Measurements from ENCODE around the gene RALA.
"Not testable (repeated sequence)": the region's sequence is repeated elsewhere in the genome, so short reads cannot be mapped to it uniquely, and the experiment has no call there.

RALA gene

GRCh38 chr7:39645482-39646407 lies 22.4 kb downstream of the RALA start:
- peaks cover 5% of the 10 kb centered on the region for H3K4me1 ChIP-seq (ENCODE audit: insufficient read depth, low read length)
- H3K9me3 ChIP-seq (ENCODE audit: control insufficient read depth, insufficient read depth, low read length): no peaks in the 10 kb centered on the region
- no peak overlapping the region for H3K9ac ChIP-seq (ENCODE audit: low read depth, low read length)
- H3K36me3 ChIP-seq (ENCODE audit: insufficient read depth, low read length): 0 out of 2 replicates have a peak, but pooled peaks cover 3% of the 10 kb centered on the region

- Histone ChIP-seq H3K4me1 (ENCODE audit: insufficient read depth, low read length) (no peaks in the 10 kb centered on the region), H3K9ac (ENCODE audit: low read depth, low read length) (no peak overlapping the region), H3K36me3 (ENCODE audit: insufficient read depth, low read length) (0 out of 2 replicates have a peak, but pooled peaks cover 3% of the 10 kb centered on the region), H3K9me3 (ENCODE audit: control insufficient read depth, insufficient read depth, low read length) (no peaks in the 10 kb centered on the region)
Observed at GRCh38 chr7:39647816-39648215, 24.4 kb downstream of the RALA start.

GRCh38 chr7:39650676-39651075 lies 27.3 kb downstream of the RALA start:
- Histone ChIP-seq H3K36me3 (ENCODE audit: insufficient read depth, low read length) (0 out of 2 replicates have a peak, but pooled peaks cover 3% of the 10 kb centered on the region), H3K9ac (ENCODE audit: low read depth, low read length) (no peak overlapping the region), H3K9me3 (ENCODE audit: control insufficient read depth, insufficient read depth, low read length) (no peaks in the 10 kb centered on the region; the same call in 1 of the 2 replicates), H3K4me1 (ENCODE audit: insufficient read depth, low read length) (no peaks in the 10 kb centered on the region)

GRCh38 chr7:39651265-39651664 lies 27.9 kb downstream of the RALA start:
- no peak overlapping the region for H3K9ac ChIP-seq (ENCODE audit: low read depth, low read length)
- no peaks in the 10 kb centered on the region; the same call in 1 of the 2 replicates for H3K9me3 ChIP-seq (ENCODE audit: control insufficient read depth, insufficient read depth, low read length)
- H3K4me1 ChIP-seq (ENCODE audit: insufficient read depth, low read length): no peaks in the 10 kb centered on the region
- 0 out of 2 replicates have a peak, but pooled peaks cover 3% of the 10 kb centered on the region for H3K36me3 ChIP-seq (ENCODE audit: insufficient read depth, low read length)

GRCh38 chr7:39656415-39656814 lies 33.0 kb downstream of the RALA start:
- Histone ChIP-seq H3K4me1 (ENCODE audit: insufficient read depth, low read length) (no peaks in the 10 kb centered on the region), H3K9ac (ENCODE audit: low read depth, low read length) (no peak overlapping the region), H3K36me3 (ENCODE audit: insufficient read depth, low read length) (0 out of 2 replicates have a peak, but pooled peaks cover 3% of the 10 kb centered on the region), H3K9me3 (ENCODE audit: control insufficient read depth, insufficient read depth, low read length) (peaks cover 7% of the 10 kb centered on the region)

GRCh38 chr7:39659356-39660013 lies 36.1 kb downstream of the RALA start:
- 0 out of 2 replicates have a peak, but pooled peaks cover 3% of the 10 kb centered on the region for H3K36me3 ChIP-seq (ENCODE audit: insufficient read depth, low read length)
- H3K9me3 ChIP-seq (ENCODE audit: control insufficient read depth, insufficient read depth, low read length): peaks cover 10% of the 10 kb centered on the region
- H3K9ac ChIP-seq (ENCODE audit: low read depth, low read length): no peak overlapping the region
- no peaks in the 10 kb centered on the region for H3K4me1 ChIP-seq (ENCODE audit: insufficient read depth, low read length)

GRCh38 chr7:39661960-39662359 lies 38.6 kb downstream of the RALA start:
- Histone ChIP-seq H3K4me1 (ENCODE audit: insufficient read depth, low read length) (peaks cover 9% of the 10 kb centered on the region; the same call in 1 of the 2 replicates), H3K9ac (ENCODE audit: low read depth, low read length) (no peak overlapping the region), H3K36me3 (ENCODE audit: insufficient read depth, low read length) (0 out of 2 replicates have a peak, but pooled peaks cover 3% of the 10 kb centered on the region), H3K9me3 (ENCODE audit: control insufficient read depth, insufficient read depth, low read length) (peaks cover 10% of the 10 kb centered on the region)

GRCh38 chr7:39663263-39663662 lies 39.9 kb downstream of the RALA start:
- Histone ChIP-seq H3K9me3 (ENCODE audit: control insufficient read depth, insufficient read depth, low read length) (peaks cover 10% of the 10 kb centered on the region), H3K4me1 (ENCODE audit: insufficient read depth, low read length) (peaks cover 9% of the 10 kb centered on the region; the same call in 1 of the 2 replicates), H3K9ac (ENCODE audit: low read depth, low read length) (no peak overlapping the region), H3K36me3 (ENCODE audit: insufficient read depth, low read length) (0 out of 2 replicates have a peak, but pooled peaks cover 3% of the 10 kb centered on the region)

- Histone ChIP-seq H3K9ac (ENCODE audit: low read depth, low read length) (no peak overlapping the region), H3K9me3 (ENCODE audit: control insufficient read depth, insufficient read depth, low read length) (peaks cover 10% of the 10 kb centered on the region), H3K36me3 (ENCODE audit: insufficient read depth, low read length) (0 out of 2 replicates have a peak, but pooled peaks cover 3% of the 10 kb centered on the region), H3K4me1 (ENCODE audit: insufficient read depth, low read length) (peaks cover 9% of the 10 kb centered on the region; the same call in 1 of the 2 replicates)
Observed at GRCh38 chr7:39664057-39664456, 40.7 kb downstream of the RALA start.

- no peak overlapping the region for H3K9ac ChIP-seq (ENCODE audit: low read depth, low read length)
- peaks cover 10% of the 10 kb centered on the region for H3K9me3 ChIP-seq (ENCODE audit: control insufficient read depth, insufficient read depth, low read length)
- H3K36me3 ChIP-seq (ENCODE audit: insufficient read depth, low read length): 0 out of 2 replicates have a peak, but pooled peaks cover 3% of the 10 kb centered on the region
- peaks cover 9% of the 10 kb centered on the region; the same call in 1 of the 2 replicates for H3K4me1 ChIP-seq (ENCODE audit: insufficient read depth, low read length)
Observed at GRCh38 chr7:39664585-39664984, 41.2 kb downstream of the RALA start.

- Histone ChIP-seq H3K9me3 (ENCODE audit: control insufficient read depth, insufficient read depth, low read length) (peaks cover 1% of the 10 kb centered on the region; the same call in 1 of the 2 replicates), H3K9ac (ENCODE audit: low read depth, low read length) (no peak overlapping the region), H3K4me1 (ENCODE audit: insufficient read depth, low read length) (peaks cover 9% of the 10 kb centered on the region; the same call in 1 of the 2 replicates), H3K36me3 (ENCODE audit: insufficient read depth, low read length) (no peaks in the 10 kb centered on the region)
Observed at GRCh38 chr7:39666562-39666961, 43.2 kb downstream of the RALA start.

- Histone ChIP-seq H3K9me3 (ENCODE audit: control insufficient read depth, insufficient read depth, low read length) (no peaks in the 10 kb centered on the region), H3K4me1 (ENCODE audit: insufficient read depth, low read length) (peaks cover 9% of the 10 kb centered on the region; the same call in 1 of the 2 replicates), H3K36me3 (ENCODE audit: insufficient read depth, low read length) (no peaks in the 10 kb centered on the region), H3K9ac (ENCODE audit: low read depth, low read length) (no peak overlapping the region)
Observed at GRCh38 chr7:39667341-39667923, 44.1 kb downstream of the RALA start.

GRCh38 chr7:39668280-39668679 lies 44.9 kb downstream of the RALA start:
- not testable (repeated sequence) for H3K9ac ChIP-seq (ENCODE audit: low read depth, low read length); H3K4me1 ChIP-seq (ENCODE audit: insufficient read depth, low read length); H3K9me3 ChIP-seq (ENCODE audit: control insufficient read depth, insufficient read depth, low read length); H3K36me3 ChIP-seq (ENCODE audit: insufficient read depth, low read length)

GRCh38 chr7:39670052-39670451 lies 46.7 kb downstream of the RALA start:
- no peaks in the 10 kb centered on the region for H3K9me3 ChIP-seq (ENCODE audit: control insufficient read depth, insufficient read depth, low read length)
- H3K4me1 ChIP-seq (ENCODE audit: insufficient read depth, low read length): peaks cover 5% of the 10 kb centered on the region; the same call in 1 of the 2 replicates
- H3K36me3 ChIP-seq (ENCODE audit: insufficient read depth, low read length): no peaks in the 10 kb centered on the region
- no peak overlapping the region for H3K9ac ChIP-seq (ENCODE audit: low read depth, low read length)
